Mesenchymal stem cell (in vitro differentiated cells and primary cell): Measurements from ENCODE around the gene SLAMF7.

Experiments used
- DNase-seq: peaks from one replicate; pipeline ENCODE4 v3.0.0-alpha.2; 2013
- H2AFZ ChIP-seq: one replicate; pipeline ENCODE4 v1.6.1; 2013; ENCODE audit warnings: low read depth, mild to moderate bottlenecking, control low read depth, inconsistent platforms, low read length, moderate library complexity
- H2AK5ac ChIP-seq: 2 replicates; pipeline ENCODE4 v1.6.1; 2013; ENCODE audit warnings: low read length, moderate library complexity, mild to moderate bottlenecking, inconsistent platforms; ENCODE audit not compliant: severe bottlenecking
- H2BK120ac ChIP-seq: one replicate; pipeline ENCODE4 v1.6.1; 2013; ENCODE audit warnings: low read depth, mild to moderate bottlenecking, inconsistent platforms, low read length, moderate library complexity
- H2BK12ac ChIP-seq, 2 experiments: one replicate each; pipeline ENCODE4 v1.6.1; 2013; ENCODE audit warnings: inconsistent platforms in 2 of 2, low read length in 2 of 2, mild to moderate bottlenecking in 2 of 2, moderate library complexity in 2 of 2, control low read depth in 1 of 2
- H2BK15ac ChIP-seq: one replicate; pipeline ENCODE4 v1.6.1; 2013; ENCODE audit warnings: mild to moderate bottlenecking, low read depth, inconsistent platforms; ENCODE audit not compliant: poor library complexity, severe bottlenecking
- H2BK5ac ChIP-seq: 2 replicates; pipeline ENCODE4 v1.6.1; 2013; ENCODE audit warnings: low read depth, mild to moderate bottlenecking, low read length, control low read depth, inconsistent platforms; ENCODE audit not compliant: poor library complexity, severe bottlenecking
- H3K14ac ChIP-seq, 2 experiments: one replicate each; pipeline ENCODE4 v1.6.1; 2013; ENCODE audit warnings: inconsistent platforms in 2 of 2, low read length in 2 of 2, control low read depth in 1 of 2, mild to moderate bottlenecking in 1 of 2, moderate library complexity in 1 of 2
- H3K18ac ChIP-seq, 2 experiments: one replicate each; pipeline ENCODE4 v1.6.1; 2013; ENCODE audit warnings: inconsistent platforms in 2 of 2, low read length in 2 of 2, control low read depth in 1 of 2, low read depth in 1 of 2, mild to moderate bottlenecking in 1 of 2
- H3K23ac ChIP-seq, 2 experiments: one replicate each; pipeline ENCODE4 v1.6.1; 2013; ENCODE audit warnings: inconsistent platforms in 2 of 2, low read length in 2 of 2, mild to moderate bottlenecking in 2 of 2, moderate library complexity in 2 of 2, control low read depth in 1 of 2
- H3K27ac ChIP-seq: 2 replicates; pipeline ENCODE4 v1.5.1; 2013; ENCODE audit warnings: mild to moderate bottlenecking, moderate library complexity, low read length, control low read depth, inconsistent platforms; ENCODE audit not compliant: poor library complexity, severe bottlenecking
- H3K27me3 ChIP-seq, 2 experiments: 2 replicates each; pipeline versions ENCODE4 v1.6.1 to v1.7.0; 2013; ENCODE audit warnings: low read length in 2 of 2, mild to moderate bottlenecking in 2 of 2, moderate library complexity in 2 of 2, control low read depth in 1 of 2, inconsistent platforms in 1 of 2; ENCODE audit not compliant: control insufficient read depth in 1 of 2, insufficient read depth in 1 of 2
- H3K36me3 ChIP-seq, 2 experiments: 2 replicates each; pipeline versions ENCODE4 v1.6.1 to v1.7.0; 2013; ENCODE audit warnings: low read length in 2 of 2, control low read depth in 1 of 2, inconsistent platforms in 1 of 2, low read depth in 1 of 2, mild to moderate bottlenecking in 1 of 2; ENCODE audit not compliant: insufficient read depth in 2 of 2, control insufficient read depth in 1 of 2
- H3K4ac ChIP-seq, 2 experiments: one replicate each; pipeline ENCODE4 v1.6.1; 2013; ENCODE audit warnings: inconsistent platforms in 2 of 2, low read length in 2 of 2, mild to moderate bottlenecking in 2 of 2, moderate library complexity in 2 of 2, control low read depth in 1 of 2, low read depth in 1 of 2
- H3K4me1 ChIP-seq: 2 replicates; pipeline ENCODE4 v1.6.1; 2013; ENCODE audit warnings: low read depth, low read length, control low read depth; ENCODE audit not compliant: control insufficient read depth, insufficient read depth
- H3K4me2 ChIP-seq: 2 replicates; pipeline ENCODE4 v1.6.1; 2013; ENCODE audit warnings: low read length, mild to moderate bottlenecking, inconsistent platforms; ENCODE audit not compliant: poor library complexity, severe bottlenecking
- H3K4me3 ChIP-seq, 2 experiments: 2 replicates each; pipeline versions ENCODE4 v1.5.1 to v1.7.0; 2013; ENCODE audit warnings: low read length in 2 of 2, mild to moderate bottlenecking in 2 of 2, control low read depth in 1 of 2, low read depth in 1 of 2; ENCODE audit not compliant: insufficient read depth in 1 of 2
- H3K79me1 ChIP-seq: replicated peaks from 2 replicates; pipeline ENCODE4 v1.6.1; 2013; ENCODE audit warnings: mild to moderate bottlenecking, control low read depth, low read length, inconsistent platforms; ENCODE audit not compliant: poor library complexity, severe bottlenecking
- H3K9ac ChIP-seq: 2 replicates; pipeline ENCODE4 v1.7.0; 2013; ENCODE audit warnings: mild to moderate bottlenecking, low read length, moderate library complexity
- H3K9me3 ChIP-seq: 2 replicates; pipeline ENCODE4 v1.7.0; 2013; ENCODE audit warnings: mild to moderate bottlenecking, low read length; ENCODE audit not compliant: control insufficient read depth
- H4K8ac ChIP-seq: one replicate; pipeline ENCODE4 v1.6.1; 2013; ENCODE audit warnings: inconsistent platforms, mild to moderate bottlenecking, low read length, moderate library complexity
- H4K91ac ChIP-seq: one replicate; pipeline ENCODE4 v1.6.1; 2013; ENCODE audit warnings: mild to moderate bottlenecking, low read length, inconsistent platforms
- WGBS: methylation state at CpG from one replicate; pipeline ENCODE4 v1.1.7; 2013; ENCODE audit warnings: mixed read lengths; 5-methylcytosine and 5-hydroxymethylcytosine counted together

The SLAMF7 gene

DNA sequence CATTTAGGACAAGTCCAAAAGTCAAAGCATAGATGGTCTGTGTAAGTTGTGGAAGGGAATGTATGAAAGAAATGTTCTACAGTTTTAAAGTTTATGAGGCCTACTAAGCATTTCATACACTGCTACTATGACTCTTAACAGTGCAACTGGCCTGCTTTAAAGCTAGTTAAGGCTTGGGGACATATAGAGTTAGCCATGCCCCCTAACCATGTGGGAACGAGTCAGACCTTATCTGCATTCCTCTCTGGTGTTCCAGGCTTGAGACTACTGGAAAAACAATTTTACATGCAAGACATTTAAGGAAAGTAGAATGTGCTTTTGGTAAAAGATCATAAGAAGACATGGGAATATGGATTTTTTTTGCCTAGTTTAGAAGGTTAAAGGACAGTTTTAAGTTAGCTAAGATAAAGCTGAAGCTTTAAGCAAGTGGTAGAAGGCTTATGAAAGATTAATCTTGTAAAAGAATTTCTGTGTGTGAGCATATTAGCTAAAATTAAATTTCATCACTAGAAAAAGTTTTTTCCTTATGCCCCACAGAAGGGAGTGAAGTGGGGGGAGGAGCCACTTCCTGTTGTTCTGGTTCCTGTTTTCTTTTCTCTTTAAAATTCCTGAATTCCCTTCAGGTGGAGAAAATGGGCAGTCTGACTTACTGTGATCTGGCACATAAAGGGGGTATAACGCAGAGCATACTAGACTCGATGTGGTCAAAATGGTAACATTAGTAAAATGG, 18.5 kb upstream of the SLAMF7 start:
- H3K79me1 ChIP-seq = no peaks in the 10 kb centered on the region
- H3K4me1 ChIP-seq = no peaks in the 10 kb centered on the region
- no peaks in the 10 kb centered on the region for H3K36me3 ChIP-seq
- no peak overlapping the region for H3K14ac ChIP-seq
- peaks cover 13 to 18% of the 10 kb centered on the region in 2 experiments for H3K27me3 ChIP-seq
- H3K4me2 ChIP-seq = no peak overlapping the region
- no peak overlapping the region for H2AK5ac ChIP-seq
- H4K91ac ChIP-seq = no peak overlapping the region
- no peak overlapping the region for H3K4me3 ChIP-seq
- H2BK12ac ChIP-seq = no peak overlapping the region
- no peak overlapping the region for H3K23ac ChIP-seq
- H3K9me3 ChIP-seq = no peaks in the 10 kb centered on the region
- 66% methylated on average over 3 of the region's 3 CpGs for WGBS
- peak; percentile 12 for DNase-seq
- no peak overlapping the region for H3K9ac ChIP-seq
- H2BK120ac ChIP-seq = no peak overlapping the region
- no peak overlapping the region for H2BK15ac ChIP-seq
- no peak overlapping the region for H3K4ac ChIP-seq
- no peak overlapping the region for H4K8ac ChIP-seq
- no peak overlapping the region for H2AFZ ChIP-seq
- H3K18ac ChIP-seq = no peak overlapping the region
- H3K27ac ChIP-seq = no peak overlapping the region
- H2BK5ac ChIP-seq = no peak overlapping the region

- no peak overlapping the region for H4K91ac ChIP-seq
- no peaks in the 10 kb centered on the region for H3K9me3 ChIP-seq
- DNase-seq = no peak
- H3K4me2 ChIP-seq = no peak overlapping the region
- no peak overlapping the region for H3K4ac ChIP-seq
- H4K8ac ChIP-seq = no peak overlapping the region
- H3K27ac ChIP-seq = no peak overlapping the region
- no peak overlapping the region for H2BK120ac ChIP-seq
- no peaks in the 10 kb centered on the region for H3K79me1 ChIP-seq
- H3K18ac ChIP-seq = no peak overlapping the region
- no peak overlapping the region for H2AK5ac ChIP-seq
- no peaks in the 10 kb centered on the region for H3K36me3 ChIP-seq
- H3K27me3 ChIP-seq = peaks cover 13 to 18% of the 10 kb centered on the region in 2 experiments
- no peak overlapping the region for H2BK12ac ChIP-seq
- no peak overlapping the region for H3K9ac ChIP-seq
- no peak overlapping the region for H2AFZ ChIP-seq
- H3K23ac ChIP-seq = no peak overlapping the region
- no peak overlapping the region for H3K4me3 ChIP-seq
- no peak overlapping the region for H2BK15ac ChIP-seq
- no peak overlapping the region for H3K14ac ChIP-seq
- H3K4me1 ChIP-seq = no peaks in the 10 kb centered on the region
- H2BK5ac ChIP-seq = no peak overlapping the region
Observed at GRCh38 chr1:160721473-160721872, 17.6 kb upstream of the SLAMF7 start.

- H2BK120ac ChIP-seq = no peak overlapping the region
- no peaks in the 10 kb centered on the region for H3K4me1 ChIP-seq
- no peak overlapping the region for H2AFZ ChIP-seq
- no peak overlapping the region for H3K4me3 ChIP-seq
- no peak overlapping the region for H3K9ac ChIP-seq
- no peak overlapping the region for H4K91ac ChIP-seq
- peaks cover 8 to 19% of the 10 kb centered on the region in 2 experiments for H3K27me3 ChIP-seq
- H3K9me3 ChIP-seq = no peaks in the 10 kb centered on the region
- no peak overlapping the region for H3K23ac ChIP-seq
- no peak overlapping the region for H2BK5ac ChIP-seq
- no peaks in the 10 kb centered on the region for H3K79me1 ChIP-seq
- H3K36me3 ChIP-seq = no peaks in the 10 kb centered on the region
- H3K27ac ChIP-seq = no peak overlapping the region
- no peak overlapping the region for H2BK15ac ChIP-seq
- H3K4ac ChIP-seq = no peak overlapping the region
- H3K18ac ChIP-seq = no peak overlapping the region
- H3K14ac ChIP-seq = no peak overlapping the region
- no peak overlapping the region for H4K8ac ChIP-seq
- H3K4me2 ChIP-seq = no peak overlapping the region
- no peak for DNase-seq
- H2AK5ac ChIP-seq = no peak overlapping the region
- no peak overlapping the region for H2BK12ac ChIP-seq
- 95% methylated on average over 10 of the region's 10 CpGs for WGBS
Observed at GRCh38 chr1:160722726-160723125, 16.3 kb upstream of the SLAMF7 start.

DNA sequence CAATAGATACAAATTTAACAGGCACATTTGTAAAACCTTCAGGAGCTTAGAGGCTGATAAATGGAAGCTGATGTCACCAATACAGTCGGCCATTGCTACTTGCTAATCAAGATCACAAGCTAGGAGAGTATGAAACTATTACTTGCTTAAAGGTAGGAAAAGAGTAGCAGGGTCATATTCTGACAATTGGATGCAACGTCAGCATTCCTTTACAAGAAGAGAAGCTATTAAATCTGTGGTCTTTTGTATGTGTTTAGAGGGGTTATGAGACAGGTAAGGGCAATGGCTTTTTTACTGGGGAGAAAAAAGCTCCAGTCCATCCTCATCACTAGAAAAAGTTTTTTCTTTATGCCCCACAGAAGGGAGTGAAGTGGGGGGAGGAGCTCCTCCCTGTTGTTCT, 15.7 kb upstream of the SLAMF7 start:
- WGBS = 65% methylated on average over 2 of the region's 2 CpGs
- H3K4ac ChIP-seq = no peak overlapping the region
- no peaks in the 10 kb centered on the region for H3K36me3 ChIP-seq

More for the DNA sequence above, 15.7 kb upstream of the SLAMF7 start:
- no peak overlapping the region for H2BK120ac ChIP-seq
- H3K9ac ChIP-seq = no peak overlapping the region
- H2AK5ac ChIP-seq = no peak overlapping the region
- H2BK5ac ChIP-seq = no peak overlapping the region
- H3K4me1 ChIP-seq = no peaks in the 10 kb centered on the region
- no peak overlapping the region for H2AFZ ChIP-seq
- no peak overlapping the region for H3K4me2 ChIP-seq
- H2BK12ac ChIP-seq = no peak overlapping the region
- no peak overlapping the region for H3K18ac ChIP-seq
- H4K91ac ChIP-seq = no peak overlapping the region
- no peak overlapping the region for H3K27ac ChIP-seq
- no peak overlapping the region for H3K4me3 ChIP-seq
- no peaks in the 10 kb centered on the region for H3K9me3 ChIP-seq
- no peak overlapping the region for H3K14ac ChIP-seq
- H4K8ac ChIP-seq = no peak overlapping the region
- H3K79me1 ChIP-seq = no peaks in the 10 kb centered on the region
- no peak overlapping the region for H2BK15ac ChIP-seq
- no peak overlapping the region for H3K23ac ChIP-seq
- peaks cover 2 to 19% of the 10 kb centered on the region in 2 experiments for H3K27me3 ChIP-seq
- no peak for DNase-seq
